Heart left ventricle (tissue), 13 donors: ENCODE data around the gene LRP2.
A peak's percentile ranks its signal among the peaks of the same experiment; 100 is the strongest.

Experiments used
- POLR2A ChIP-seq, 2 donors: fragments of 450-650 bp; IDR thresholded peaks; one replicate each; pipeline ENCODE4 v1.6.1; 2017; ENCODE audit warnings: antibody characterized with exemption in 2 of 2, mild to moderate bottlenecking in 2 of 2, moderate library complexity in 2 of 2
- TF ChIP-seq, protein P1 (sequence below), 12 donors: fragments of 200-600 bp; sonication (generic) in 4 of 12; IDR thresholded peaks; one replicate each; pipeline versions ENCODE4 v1.5.0 to v1.8.0; 2018 to 2022; ENCODE audit warnings: antibody characterized with exemption in 12 of 12, mild to moderate bottlenecking in 5 of 12
- donor health status: ischemic (EF 13 %, LVEDD 7.1; RV severe dilation, severe dysfunction).
- donor health status: DM: no; HTN: yes; CAD: no.
- donor health status: DM: no; HTN: no; CAD: no.
- donor health status: ischemic (EF 25% LVEDD 6.9; RV normal size, moderate dysfunction).
- donor health status: ischemic (EF 25% LVEDD 5.7; RV mildly dilated, moderate dysfunction).
- donor health status: ischemic (EF 35%, LVEDD 5.7; RV mildly dilated, moderate dysfunction).
- donor health status: nonischemic (EF 11% LVEDD 7.7; RV severe dilation, severe dysfunction).
- donor health status: DM: yes; HTN: yes; CAD: no.
- donor health status: PGD.
- donor health status: ischemic (EF 29% LVEDD 5.4; RV normal size, mild dysfunction).
- donor health status: nonischemic (EF 23%, LVEDD 6.1; RV moderate dilation, normal function).

GRCh38 chr2:169397697-169398096 is 35.4 kb upstream of the LRP2 start:
- TF ChIP-seq, protein P1, sequence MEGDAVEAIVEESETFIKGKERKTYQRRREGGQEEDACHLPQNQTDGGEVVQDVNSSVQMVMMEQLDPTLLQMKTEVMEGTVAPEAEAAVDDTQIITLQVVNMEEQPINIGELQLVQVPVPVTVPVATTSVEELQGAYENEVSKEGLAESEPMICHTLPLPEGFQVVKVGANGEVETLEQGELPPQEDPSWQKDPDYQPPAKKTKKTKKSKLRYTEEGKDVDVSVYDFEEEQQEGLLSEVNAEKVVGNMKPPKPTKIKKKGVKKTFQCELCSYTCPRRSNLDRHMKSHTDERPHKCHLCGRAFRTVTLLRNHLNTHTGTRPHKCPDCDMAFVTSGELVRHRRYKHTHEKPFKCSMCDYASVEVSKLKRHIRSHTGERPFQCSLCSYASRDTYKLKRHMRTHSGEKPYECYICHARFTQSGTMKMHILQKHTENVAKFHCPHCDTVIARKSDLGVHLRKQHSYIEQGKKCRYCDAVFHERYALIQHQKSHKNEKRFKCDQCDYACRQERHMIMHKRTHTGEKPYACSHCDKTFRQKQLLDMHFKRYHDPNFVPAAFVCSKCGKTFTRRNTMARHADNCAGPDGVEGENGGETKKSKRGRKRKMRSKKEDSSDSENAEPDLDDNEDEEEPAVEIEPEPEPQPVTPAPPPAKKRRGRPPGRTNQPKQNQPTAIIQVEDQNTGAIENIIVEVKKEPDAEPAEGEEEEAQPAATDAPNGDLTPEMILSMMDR (IDR thresholded peaks at IDR 0.05): peak in 6 of 12 donors; percentile 10 to 31 (median 25)
- TF ChIP-seq POLR2A (IDR thresholded peaks at IDR 0.05): no peak
